GM21825 (cell line): ENCODE data around the gene LRRC41.
A peak's percentile ranks its signal among the peaks of the same experiment; 100 is the strongest.

Experiments
- ATAC-seq: cut with Tn5 transposase; IDR thresholded peaks from one replicate; pipeline ENCODE4 v1.9.1; 2021; ENCODE audit warnings: mild to moderate bottlenecking, moderate library complexity; ENCODE audit not compliant: unreplicated experiment

The LRRC41 gene

GRCh38 chr1:46288485-46289133, 14.8 kb downstream of the LRRC41 start:
- no peak for ATAC-seq

- no peak for ATAC-seq
These were observed 17.5 kb downstream of the LRRC41 start for GRCh38 chr1:46285730-46286477.

GRCh38 chr1:46284597-46285564, 18.5 kb downstream of the LRRC41 start:
- ATAC-seq: no peak

- no peak for ATAC-seq
These were observed 19.4 kb downstream of the LRRC41 start for GRCh38 chr1:46284058-46284457.

GRCh38 chr1:46281021-46281420, 22.4 kb downstream of the LRRC41 start:
- ATAC-seq: no peak

GRCh38 chr1:46280092-46280491, 23.3 kb downstream of the LRRC41 start:
- ATAC-seq: no peak

GRCh38 chr1:46278807-46279206, 24.6 kb downstream of the LRRC41 start:
- ATAC-seq: no peak

GRCh38 chr1:46277658-46278373, 25.6 kb downstream of the LRRC41 start:
- no peak for ATAC-seq

GRCh38 chr1:46275030-46275337, 28.4 kb downstream of the LRRC41 start:
- no peak for ATAC-seq

- ATAC-seq: no peak
These were observed 29.0 kb downstream of the LRRC41 start for GRCh38 chr1:46274225-46275029.

GRCh38 chr1:46268578-46268977, 34.8 kb downstream of the LRRC41 start:
- ATAC-seq: no peak

GRCh38 chr1:46263146-46263545, 40.3 kb downstream of the LRRC41 start:
- no peak for ATAC-seq

GRCh38 chr1:46262508-46262907, 40.9 kb downstream of the LRRC41 start:
- ATAC-seq: no peak

GRCh38 chr1:46256523-46256922, 46.9 kb downstream of the LRRC41 start:
- no peak for ATAC-seq

GRCh38 chr1:46254668-46255067, 48.7 kb downstream of the LRRC41 start:
- ATAC-seq: no peak

GRCh38 chr1:46248122-46248920, 55.1 kb downstream of the LRRC41 start:
- ATAC-seq: no peak

- peak; percentile 87 for ATAC-seq
These were observed 55.8 kb downstream of the LRRC41 start, which contains the start of gene RAD54L for GRCh38 chr1:46247436-46248121. TSS of gene RAD54L (plus strand) at chr1:46247763. CDS start at chr1:46248406, 643 bp downstream.
